CD4-positive, alpha-beta T cell treated with Interleukin-4 for 1 hour (primary cell): ENCODE measurements around the gene OR2M4.
A peak's percentile ranks its signal among the peaks of the same experiment; 100 is the strongest.
"Not testable (repeated sequence)": the region's sequence is repeated elsewhere in the genome, so short reads cannot be mapped to it uniquely, and the experiment has no call there.

ENCODE experiments used
- DNase-seq, 2 donors: peaks; one replicate each; pipeline ENCODE4 v3.0.0-alpha.2; 2020 to 2022

The OR2M4 gene

GRCh38 chr1:248231117-248231516, at the start of gene OR2M4:
Gene OR2M4, plus strand, starts transcription at chr1:248231417. Its CDS starts 7,512 bp downstream, at chr1:248238929.
- no peak for DNase-seq

- no peak for DNase-seq
Observed at GRCh38 chr1:248183996-248184395, 47.2 kb upstream of the OR2M4 start.

- no peak for DNase-seq
Observed at GRCh38 chr1:248187363-248187762, 43.9 kb upstream of the OR2M4 start.

- no peak for DNase-seq
Observed at GRCh38 chr1:248189026-248189425, 42.2 kb upstream of the OR2M4 start.

- DNase-seq = no peak
Observed at GRCh38 chr1:248194117-248194516, 37.1 kb upstream of the OR2M4 start.

GRCh38 chr1:248196965-248197364, 34.3 kb upstream of the OR2M4 start, which contains the start of gene OR2M3:
Gene OR2M3, plus strand, starts transcription at chr1:248197265. Its CDS starts 5,803 bp downstream, at chr1:248203068.
- DNase-seq = no peak

- no peak for DNase-seq
Observed at GRCh38 chr1:248215880-248216279, 15.3 kb upstream of the OR2M4 start.

GRCh38 chr1:248225537-248225936, 5.7 kb upstream of the OR2M4 start:
- no peak for DNase-seq

- DNase-seq = no peak
Observed at GRCh38 chr1:248229360-248229908, 1.8 kb upstream of the OR2M4 start.

GRCh38 chr1:248239478-248239877, 8.3 kb downstream of the OR2M4 start:
- DNase-seq = no peak

- DNase-seq = peak in 1 of 2 donors; percentile 22
Observed at GRCh38 chr1:248243204-248243603, 12.0 kb downstream of the OR2M4 start.

- not testable (repeated sequence) for DNase-seq
Observed at GRCh38 chr1:248259309-248259708, 28.1 kb downstream of the OR2M4 start.

GRCh38 chr1:248268178-248268577, 37.0 kb downstream of the OR2M4 start:
- no peak for DNase-seq

- DNase-seq = not testable (repeated sequence)
Observed at GRCh38 chr1:248273225-248273624, 42.0 kb downstream of the OR2M4 start.

- no peak for DNase-seq
Observed at GRCh38 chr1:248277876-248278275, 46.7 kb downstream of the OR2M4 start, which contains the start of gene OR2T33. Gene OR2T33, minus strand, starts transcription at chr1:248277976. Its CDS starts 4,162 bp downstream, at chr1:248273814.

- DNase-seq = no peak
Observed at GRCh38 chr1:248288391-248288790, 57.2 kb downstream of the OR2M4 start.
